NCI-H2227 (cell line): Measurements from ENCODE around the gene PODXL.
"Not testable (repeated sequence)": the region's sequence is repeated elsewhere in the genome, so short reads cannot be mapped to it uniquely, and the experiment has no call there.

Experiments
- DNase-seq: peaks from one replicate; lab custom pipeline; 2025; ENCODE audit not compliant: unreplicated experiment; lab: John Stamatoyannopoulos, UW

Gene PODXL

GRCh38 chr7:131538813-131539179 is 17.6 kb downstream of the PODXL start:
- DNase-seq: no peak

- DNase-seq: no peak
These were observed 18.2 kb downstream of the PODXL start for GRCh38 chr7:131538071-131538812.

GRCh38 chr7:131537571-131537978 is 18.9 kb downstream of the PODXL start:
- no peak for DNase-seq

GRCh38 chr7:131536361-131536849 is 20.0 kb downstream of the PODXL start:
- DNase-seq: no peak

GRCh38 chr7:131533566-131534561 is 22.6 kb downstream of the PODXL start:
- no peak for DNase-seq

GRCh38 chr7:131533151-131533559 is 23.3 kb downstream of the PODXL start:
- DNase-seq: no peak

- no peak for DNase-seq
These were observed 23.8 kb downstream of the PODXL start for GRCh38 chr7:131532570-131533091.

- no peak for DNase-seq
These were observed 26.3 kb downstream of the PODXL start for GRCh38 chr7:131530137-131530536.

GRCh38 chr7:131529617-131530016 is 26.8 kb downstream of the PODXL start:
- no peak for DNase-seq

- DNase-seq: no peak
These were observed 27.2 kb downstream of the PODXL start for GRCh38 chr7:131529179-131529578.

- DNase-seq: no peak
These were observed 29.0 kb downstream of the PODXL start for GRCh38 chr7:131527456-131527855.

GRCh38 chr7:131525820-131526219 is 30.6 kb downstream of the PODXL start:
- no peak for DNase-seq

GRCh38 chr7:131524703-131525102 is 31.7 kb downstream of the PODXL start:
- no peak for DNase-seq

- DNase-seq: no peak
These were observed 32.3 kb downstream of the PODXL start for GRCh38 chr7:131524115-131524514.

GRCh38 chr7:131522325-131522930 is 34.0 kb downstream of the PODXL start:
- no peak for DNase-seq

- DNase-seq: no peak
These were observed 34.7 kb downstream of the PODXL start for GRCh38 chr7:131521651-131522163.

- DNase-seq: no peak
These were observed 37.8 kb downstream of the PODXL start for GRCh38 chr7:131518626-131519025.

- DNase-seq: no peak
These were observed 39.1 kb downstream of the PODXL start for GRCh38 chr7:131517218-131517923.

GRCh38 chr7:131515471-131515870 is 41.0 kb downstream of the PODXL start:
- not testable (repeated sequence) for DNase-seq
